A549 (cell line): ENCODE measurements around the gene NCKIPSD.

Experiments used
- CHD2 ChIP-seq: fragments of 150-350 bp; IDR thresholded peaks from 2 replicates; pipeline ENCODE4 v1.6.1; 2014; ENCODE audit warnings: low read length; ENCODE audit not compliant: partially characterized antibody
- JUN ChIP-seq, 2 experiments: fragments of >200 bp; sonication (Bioruptor Twin); formaldehyde crosslinking; IDR thresholded peaks; 2 replicates in 1 of 2; 3 replicates in 1 of 2; pipeline ENCODE4 v1.6.1; 2016 to 2017
- POLR2A ChIP-seq: IDR thresholded peaks from 2 replicates; pipeline ENCODE4 v1.6.1; 2012; ENCODE audit warnings: mild to moderate bottlenecking, low read length
- SMC3 ChIP-seq: fragments of >200 bp; sonication (Bioruptor Twin); formaldehyde crosslinking; IDR thresholded peaks from 3 replicates; pipeline ENCODE4 v1.6.1; 2018; ENCODE audit warnings: inconsistent platforms
- TF ChIP-seq, protein P1 (sequence below): fragments of >200 bp; sonication (Bioruptor Twin); formaldehyde crosslinking; IDR thresholded peaks from 3 replicates; pipeline ENCODE4 v1.6.1; 2016
- TF ChIP-seq, protein P2 (sequence below): fragments of >200 bp; sonication (Bioruptor Twin); formaldehyde crosslinking; IDR thresholded peaks from 3 replicates; pipeline ENCODE4 v1.5.1; 2016
- TF ChIP-seq, protein P3 (sequence below): fragments of 200-600 bp; sonication (generic); IDR thresholded peaks from 2 replicates; pipeline ENCODE4 v1.6.1; 2016; ENCODE audit warnings: antibody characterized with exemption, mild to moderate bottlenecking, moderate library complexity

DNA sequence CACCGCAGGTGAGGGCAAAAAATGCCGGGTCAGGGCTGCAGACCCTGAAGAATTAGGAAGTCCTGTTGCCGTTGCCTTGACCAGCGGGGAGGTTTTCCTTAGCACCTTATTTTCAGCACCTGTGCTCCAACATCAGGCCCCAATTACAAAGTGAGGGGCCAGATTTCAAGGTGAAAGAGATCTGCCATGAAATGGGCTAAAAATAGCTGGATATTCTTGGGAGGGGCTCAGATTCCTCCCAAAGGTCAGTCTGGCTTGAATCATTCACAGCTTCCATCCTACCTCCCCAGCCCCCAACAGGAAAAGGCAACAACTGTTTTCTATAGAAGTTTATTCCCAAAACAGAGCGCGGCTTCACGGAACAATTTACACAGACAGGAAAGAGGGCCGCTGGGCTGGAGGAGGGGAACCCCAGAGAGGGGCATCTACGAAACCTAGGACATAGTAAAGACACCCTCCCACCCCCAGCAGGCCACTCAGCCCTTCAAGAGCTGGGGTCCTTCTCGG is 49.5 kb downstream of the NCKIPSD start:
- TF ChIP-seq JUN (IDR thresholded peaks at IDR 0.05): no peak
- TF ChIP-seq, protein P1, sequence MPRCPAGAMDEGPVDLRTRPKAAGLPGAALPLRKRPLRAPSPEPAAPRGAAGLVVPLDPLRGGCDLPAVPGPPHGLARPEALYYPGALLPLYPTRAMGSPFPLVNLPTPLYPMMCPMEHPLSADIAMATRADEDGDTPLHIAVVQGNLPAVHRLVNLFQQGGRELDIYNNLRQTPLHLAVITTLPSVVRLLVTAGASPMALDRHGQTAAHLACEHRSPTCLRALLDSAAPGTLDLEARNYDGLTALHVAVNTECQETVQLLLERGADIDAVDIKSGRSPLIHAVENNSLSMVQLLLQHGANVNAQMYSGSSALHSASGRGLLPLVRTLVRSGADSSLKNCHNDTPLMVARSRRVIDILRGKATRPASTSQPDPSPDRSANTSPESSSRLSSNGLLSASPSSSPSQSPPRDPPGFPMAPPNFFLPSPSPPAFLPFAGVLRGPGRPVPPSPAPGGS: no peak
- no peak for TF ChIP-seq POLR2A
- TF ChIP-seq CHD2: no peak
- TF ChIP-seq, protein P2, sequence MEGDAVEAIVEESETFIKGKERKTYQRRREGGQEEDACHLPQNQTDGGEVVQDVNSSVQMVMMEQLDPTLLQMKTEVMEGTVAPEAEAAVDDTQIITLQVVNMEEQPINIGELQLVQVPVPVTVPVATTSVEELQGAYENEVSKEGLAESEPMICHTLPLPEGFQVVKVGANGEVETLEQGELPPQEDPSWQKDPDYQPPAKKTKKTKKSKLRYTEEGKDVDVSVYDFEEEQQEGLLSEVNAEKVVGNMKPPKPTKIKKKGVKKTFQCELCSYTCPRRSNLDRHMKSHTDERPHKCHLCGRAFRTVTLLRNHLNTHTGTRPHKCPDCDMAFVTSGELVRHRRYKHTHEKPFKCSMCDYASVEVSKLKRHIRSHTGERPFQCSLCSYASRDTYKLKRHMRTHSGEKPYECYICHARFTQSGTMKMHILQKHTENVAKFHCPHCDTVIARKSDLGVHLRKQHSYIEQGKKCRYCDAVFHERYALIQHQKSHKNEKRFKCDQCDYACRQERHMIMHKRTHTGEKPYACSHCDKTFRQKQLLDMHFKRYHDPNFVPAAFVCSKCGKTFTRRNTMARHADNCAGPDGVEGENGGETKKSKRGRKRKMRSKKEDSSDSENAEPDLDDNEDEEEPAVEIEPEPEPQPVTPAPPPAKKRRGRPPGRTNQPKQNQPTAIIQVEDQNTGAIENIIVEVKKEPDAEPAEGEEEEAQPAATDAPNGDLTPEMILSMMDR: no peak
- TF ChIP-seq SMC3: no peak
- TF ChIP-seq, protein P3, sequence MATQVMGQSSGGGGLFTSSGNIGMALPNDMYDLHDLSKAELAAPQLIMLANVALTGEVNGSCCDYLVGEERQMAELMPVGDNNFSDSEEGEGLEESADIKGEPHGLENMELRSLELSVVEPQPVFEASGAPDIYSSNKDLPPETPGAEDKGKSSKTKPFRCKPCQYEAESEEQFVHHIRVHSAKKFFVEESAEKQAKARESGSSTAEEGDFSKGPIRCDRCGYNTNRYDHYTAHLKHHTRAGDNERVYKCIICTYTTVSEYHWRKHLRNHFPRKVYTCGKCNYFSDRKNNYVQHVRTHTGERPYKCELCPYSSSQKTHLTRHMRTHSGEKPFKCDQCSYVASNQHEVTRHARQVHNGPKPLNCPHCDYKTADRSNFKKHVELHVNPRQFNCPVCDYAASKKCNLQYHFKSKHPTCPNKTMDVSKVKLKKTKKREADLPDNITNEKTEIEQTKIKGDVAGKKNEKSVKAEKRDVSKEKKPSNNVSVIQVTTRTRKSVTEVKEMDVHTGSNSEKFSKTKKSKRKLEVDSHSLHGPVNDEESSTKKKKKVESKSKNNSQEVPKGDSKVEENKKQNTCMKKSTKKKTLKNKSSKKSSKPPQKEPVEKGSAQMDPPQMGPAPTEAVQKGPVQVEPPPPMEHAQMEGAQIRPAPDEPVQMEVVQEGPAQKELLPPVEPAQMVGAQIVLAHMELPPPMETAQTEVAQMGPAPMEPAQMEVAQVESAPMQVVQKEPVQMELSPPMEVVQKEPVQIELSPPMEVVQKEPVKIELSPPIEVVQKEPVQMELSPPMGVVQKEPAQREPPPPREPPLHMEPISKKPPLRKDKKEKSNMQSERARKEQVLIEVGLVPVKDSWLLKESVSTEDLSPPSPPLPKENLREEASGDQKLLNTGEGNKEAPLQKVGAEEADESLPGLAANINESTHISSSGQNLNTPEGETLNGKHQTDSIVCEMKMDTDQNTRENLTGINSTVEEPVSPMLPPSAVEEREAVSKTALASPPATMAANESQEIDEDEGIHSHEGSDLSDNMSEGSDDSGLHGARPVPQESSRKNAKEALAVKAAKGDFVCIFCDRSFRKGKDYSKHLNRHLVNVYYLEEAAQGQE: no peak
